GM23338 (cell line): Measurements from ENCODE around the gene CRADD. TPM values are rescaled to one million over a fixed set of nuclear protein-coding genes. Genes with fewer than 3 reads are reported as not detected.

Experiments
- ATAC-seq: fragments of 200-7000 bp; cut with Tn5 transposase; 3 replicates; pipeline ENCODE4 v1.9.1; 2020
- DNase-seq: peaks from one replicate; pipeline ENCODE4 v3.0.0-alpha.2; 2015; ENCODE audit warnings: low spot score
- H2AFZ ChIP-seq: fragments of 200-600 bp; sonication (generic); 2 replicates; pipeline ENCODE4 v1.8.0; 2016; ENCODE audit warnings: antibody characterized with exemption, mild to moderate bottlenecking, moderate library complexity
- H3F3A ChIP-seq: fragments of 200-600 bp; sonication (generic); replicated peaks from 2 replicates; pipeline ENCODE4 v1.8.0; 2017; ENCODE audit warnings: antibody characterized with exemption, mixed run types, low read depth
- H3K27ac ChIP-seq: fragments of 200-600 bp; sonication (generic); 2 replicates; pipeline ENCODE4 v1.6.1; 2016; ENCODE audit warnings: low read depth
- H3K27me3 ChIP-seq: fragments of 200-600 bp; sonication (generic); 2 replicates; pipeline ENCODE4 v1.8.0; 2016; ENCODE audit warnings: mild to moderate bottlenecking, mixed run types, moderate library complexity; ENCODE audit not compliant: insufficient read depth
- H3K36me3 ChIP-seq: fragments of 200-600 bp; sonication (generic); 2 replicates; pipeline ENCODE4 v1.8.0; 2016; ENCODE audit warnings: mild to moderate bottlenecking; ENCODE audit not compliant: insufficient read depth
- H3K4me1 ChIP-seq: fragments of 200-600 bp; sonication (generic); 2 replicates; pipeline ENCODE4 v1.8.0; 2016; ENCODE audit warnings: mild to moderate bottlenecking, moderate library complexity; ENCODE audit not compliant: insufficient read depth
- H3K4me2 ChIP-seq: fragments of 200-600 bp; sonication (generic); 2 replicates; pipeline ENCODE4 v1.7.1; 2017; ENCODE audit warnings: mixed run types
- H3K4me3 ChIP-seq: fragments of 200-600 bp; sonication (generic); 2 replicates; pipeline ENCODE4 v1.6.1; 2016; ENCODE audit warnings: mixed run types
- H3K79me2 ChIP-seq: fragments of 200-600 bp; sonication (generic); replicated peaks from 2 replicates; pipeline ENCODE4 v1.8.0; 2017; ENCODE audit warnings: mild to moderate bottlenecking; ENCODE audit not compliant: insufficient read depth
- H3K9me2 ChIP-seq: fragments of 200-600 bp; sonication (generic); 2 replicates; pipeline ENCODE4 v1.8.0; 2017; ENCODE audit not compliant: insufficient read depth
- H4K20me1 ChIP-seq: fragments of 200-600 bp; sonication (generic); replicated peaks from 2 replicates; pipeline ENCODE4 v1.8.0; 2017; ENCODE audit warnings: mild to moderate bottlenecking; ENCODE audit not compliant: insufficient read depth
- H3K27ac Mint-ChIP-seq: 2 replicates; pipeline ENCODE4 v1.8.0; 2020; ENCODE audit warnings: inconsistent platforms, mild to moderate bottlenecking, moderate library complexity, mixed read lengths
- H3K27me3 Mint-ChIP-seq: 3 replicates; pipeline ENCODE4 v1.8.0; 2022; ENCODE audit warnings: low read depth, mild to moderate bottlenecking, moderate library complexity, mixed read lengths, inconsistent platforms; ENCODE audit not compliant: insufficient read depth, poor library complexity
- H3K36me3 Mint-ChIP-seq: 3 replicates; pipeline ENCODE4 v1.8.0; 2021; ENCODE audit warnings: low read depth, mild to moderate bottlenecking, inconsistent platforms, moderate library complexity, mixed read lengths
- H3K4me1 Mint-ChIP-seq: 3 replicates; pipeline ENCODE4 v1.8.0; 2020; ENCODE audit warnings: mild to moderate bottlenecking, inconsistent platforms, mixed read lengths
- H3K4me3 Mint-ChIP-seq: 3 replicates; pipeline ENCODE4 v1.8.0; 2021; ENCODE audit warnings: moderate library complexity, mild to moderate bottlenecking, inconsistent platforms, mixed read lengths
- H3K9me3 Mint-ChIP-seq: 3 replicates; pipeline ENCODE4 v1.8.0; 2020; ENCODE audit warnings: moderate library complexity, mild to moderate bottlenecking, inconsistent platforms, mixed read lengths
- CREB1 ChIP-seq: fragments of 250-450 bp; sonication (Bioruptor Pico); IDR thresholded peaks from 2 replicates; pipeline ENCODE4 v1.5.0; 2020; ENCODE audit warnings: low read depth, mild to moderate bottlenecking, moderate library complexity
- CTCF ChIP-seq, 2 experiments: fragments of 200-600 bp in 1 of 2; sonication (generic) in 1 of 2; conservative IDR thresholded peaks; 2 replicates each; pipeline versions ENCODE4 v1.5.1 to v1.6.1; 2016 to 2017; ENCODE audit warnings: antibody characterized with exemption in 2 of 2, low read depth in 2 of 2, mild to moderate bottlenecking in 2 of 2, moderate library complexity in 1 of 2
- ETS1 ChIP-seq: IDR thresholded peaks from 2 replicates; pipeline ENCODE4 v1.6.1; 2016; ENCODE audit warnings: antibody characterized with exemption
- EZH2 ChIP-seq: fragments of 200-600 bp; sonication (generic); IDR thresholded peaks from one replicate; pipeline ENCODE4 v1.8.0; 2017; ENCODE audit warnings: antibody characterized with exemption, mild to moderate bottlenecking, low read depth; ENCODE audit not compliant: unreplicated experiment
- EZH2phosphoT487 ChIP-seq: fragments of 200-600 bp; sonication (generic); IDR thresholded peaks from one replicate; pipeline ENCODE4 v1.8.1; 2018; ENCODE audit warnings: antibody characterized with exemption; ENCODE audit not compliant: unreplicated experiment
- JUNB ChIP-seq: IDR thresholded peaks from one replicate; pipeline ENCODE4 v1.6.1; 2016; ENCODE audit warnings: antibody characterized with exemption; ENCODE audit not compliant: unreplicated experiment
- NANOG ChIP-seq: IDR thresholded peaks from 2 replicates; pipeline ENCODE4 v1.6.1; 2016; ENCODE audit warnings: antibody characterized with exemption, borderline replicate concordance
- POLR2AphosphoS5 ChIP-seq: IDR thresholded peaks from 2 replicates; pipeline ENCODE4 v1.6.1; 2016; ENCODE audit warnings: antibody characterized with exemption, low read depth
- REST ChIP-seq: IDR thresholded peaks from one replicate; pipeline ENCODE4 v1.6.1; 2018; ENCODE audit warnings: antibody characterized with exemption; ENCODE audit not compliant: unreplicated experiment
- STAT1 ChIP-seq: IDR thresholded peaks from one replicate; pipeline ENCODE4 v1.6.1; 2016; ENCODE audit warnings: antibody characterized with exemption; ENCODE audit not compliant: unreplicated experiment
- ZNF114 ChIP-seq: fragments of 250-450 bp; sonication (Bioruptor Pico); IDR thresholded peaks from 2 replicates; pipeline ENCODE4 v1.5.0; 2020; ENCODE audit warnings: mild to moderate bottlenecking, moderate library complexity
- ZNF331 ChIP-seq: fragments of 250-450 bp; sonication (Bioruptor Pico); IDR thresholded peaks from 2 replicates; pipeline ENCODE4 v1.5.0; 2020; ENCODE audit warnings: low read depth, mild to moderate bottlenecking, moderate library complexity
- ZNF462 ChIP-seq: fragments of 250-450 bp; sonication (Bioruptor Pico); IDR thresholded peaks from 2 replicates; pipeline ENCODE4 v1.5.0; 2020; ENCODE audit warnings: mild to moderate bottlenecking, moderate library complexity
- polyA plus RNA-seq: library from polyadenylated mRNA; unstranded; fragments of >200 nt; fragmentation: Nextera tagmentation; extraction: Ambion mirVana; gene quantifications from 2 replicates; pipeline ENCODE4 v1.2.1, GENCODE V29; 2016
- total RNA-seq: library from RNA; depleted of rRNA; stranded (reverse); fragments of >200 nt; shearing (Covaris generic); gene quantifications from 2 replicates; pipeline ENCODE4 v1.2.3, GENCODE V29; 2014

CRADD gene
- total and polyA plus RNA-seq, 2 experiments from 2014 or later = 6.3 to 27.9 TPM

- no peaks in the 10 kb centered on the region for H3K27me3 ChIP-seq
- Mint-ChIP-seq H3K36me3 (peaks cover 25% of the 10 kb centered on the region), H3K9me3 (peaks cover 26% of the 10 kb centered on the region), H3K27me3 (no peaks in the 10 kb centered on the region), H3K27ac (no peak overlapping the region), H3K4me3 (no peak overlapping the region), H3K4me1 (peaks cover 14% of the 10 kb centered on the region)
- H3K9me2 ChIP-seq = no peaks in the 10 kb centered on the region
- H3K27ac ChIP-seq = no peak overlapping the region
- ATAC-seq (no peak), DNase-seq (no peak)
- H3K4me1 ChIP-seq = no peaks in the 10 kb centered on the region
- H2AFZ ChIP-seq = no peak overlapping the region
- no peaks in the 10 kb centered on the region for H4K20me1 ChIP-seq
- TF ChIP-seq ZNF462 (CRISPR knock-in tag) (no peak), NANOG (no peak), ZNF331 (CRISPR knock-in tag) (no peak), JUNB (no peak), REST (no peak), EZH2 (no peak), CREB1 (CRISPR knock-in tag) (no peak), EZH2phosphoT487 (no peak), CTCF (conservative IDR thresholded peaks at IDR 0.05; ENCODE audit: low read depth in 2 of 2) (no peak), ZNF114 (no peak), POLR2AphosphoS5 (no peak), ETS1 (no peak), STAT1 (no peak)
- H3K4me2 ChIP-seq = no peak overlapping the region
- no peaks in the 10 kb centered on the region for H3F3A ChIP-seq
- H3K4me3 ChIP-seq = no peak overlapping the region
- peaks cover 7% of the 10 kb centered on the region for H3K36me3 ChIP-seq
- H3K79me2 ChIP-seq = no peaks in the 10 kb centered on the region
Measured at GRCh38 chr12:93749515-93749914, 72.3 kb downstream of the CRADD start.
